Measurements from ENCODE around the gene KIR3DL1. TPM values are rescaled to one million over a fixed set of nuclear protein-coding genes. Genes with fewer than 3 reads are reported as not detected.
"Not testable (repeated sequence)": the region's sequence is repeated elsewhere in the genome, so short reads cannot be mapped to it uniquely, and the experiment has no call there.

KIR3DL1 gene
- total RNA-seq, 2 experiments from 2014 or later: not detected

- no peaks in the 10 kb centered on the region for H3K79me2 ChIP-seq (ENCODE audit: insufficient read depth, low read depth, low read length)
- H3K4me2 ChIP-seq (ENCODE audit: low read length): no peak overlapping the region
- H3K9me2 ChIP-seq (ENCODE audit: insufficient read depth, low read length): no peaks in the 10 kb centered on the region
- no peak overlapping the region for H2AFZ ChIP-seq (ENCODE audit: low read length)
- TF ChIP-seq CTCF (conservative IDR thresholded peaks at IDR 0.05; ENCODE audit: low read length) (no peak), EZH2phosphoT487 (IDR thresholded peaks at IDR 0.05; ENCODE audit: borderline replicate concordance, low read depth, low read length) (no peak)
- DNase-seq (ENCODE audit: low spot score): no peak
- H3K36me3 ChIP-seq (ENCODE audit: insufficient read depth, low read length): no peaks in the 10 kb centered on the region
- no peaks in the 10 kb centered on the region for H3K9me3 ChIP-seq (ENCODE audit: low read length)
- no peak overlapping the region for H3K4me3 ChIP-seq (ENCODE audit: low read depth, low read length, poor library complexity, severe bottlenecking)
- ChIA-PET CTCF (ENCODE audit: unreplicated experiment) (no interaction called here), POLR2A (no interaction called here)
- intact Hi-C loops (cut with micrococcal nuclease; ENCODE audit: unreplicated experiment): no loop called here
- no peak overlapping the region for H3K27ac ChIP-seq (ENCODE audit: low read depth, low read length, poor library complexity, severe bottlenecking)
- BruUV-seq (replicated peaks): no TSS peak
- H4K20me1 ChIP-seq (ENCODE audit: insufficient read depth, low read length): no peaks in the 10 kb centered on the region
- no peaks in the 10 kb centered on the region for H3K4me1 ChIP-seq (ENCODE audit: insufficient read depth, low read length, poor library complexity, severe bottlenecking)
These were observed 1.6 kb downstream of the KIR3DL1 start for GRCh38 chr19:54817670-54818536.

GRCh38 chr19:54824416-54824815 is 8.1 kb downstream of the KIR3DL1 start:
- H3K4me1 ChIP-seq (ENCODE audit: insufficient read depth, low read length, poor library complexity, severe bottlenecking); H3K27ac ChIP-seq (ENCODE audit: low read depth, low read length, poor library complexity, severe bottlenecking); H3K9me2 ChIP-seq (ENCODE audit: insufficient read depth, low read length); H2AFZ ChIP-seq (ENCODE audit: low read length); CTCF ChIA-PET (ENCODE audit: unreplicated experiment); intact Hi-C loops (cut with micrococcal nuclease; ENCODE audit: unreplicated experiment); H4K20me1 ChIP-seq (ENCODE audit: insufficient read depth, low read length); H3K79me2 ChIP-seq (ENCODE audit: insufficient read depth, low read depth, low read length); DNase-seq (ENCODE audit: low spot score); POLR2A ChIA-PET; H3K4me3 ChIP-seq (ENCODE audit: low read depth, low read length, poor library complexity, severe bottlenecking); BruUV-seq (replicated peaks); H3K9me3 ChIP-seq (ENCODE audit: low read length); H3K36me3 ChIP-seq (ENCODE audit: insufficient read depth, low read length); H3K4me2 ChIP-seq (ENCODE audit: low read length): not testable (repeated sequence)

- H2AFZ ChIP-seq (ENCODE audit: low read length): not testable (repeated sequence)
These were observed 9.1 kb downstream of the KIR3DL1 start for GRCh38 chr19:54825326-54825725.

GRCh38 chr19:54828064-54828463 is 11.8 kb downstream of the KIR3DL1 start:
- H4K20me1 ChIP-seq (ENCODE audit: insufficient read depth, low read length); H3K9me3 ChIP-seq (ENCODE audit: low read length); H3K4me1 ChIP-seq (ENCODE audit: insufficient read depth, low read length, poor library complexity, severe bottlenecking); H3K4me3 ChIP-seq (ENCODE audit: low read depth, low read length, poor library complexity, severe bottlenecking); H3K79me2 ChIP-seq (ENCODE audit: insufficient read depth, low read depth, low read length); H3K9me2 ChIP-seq (ENCODE audit: insufficient read depth, low read length); H3K36me3 ChIP-seq (ENCODE audit: insufficient read depth, low read length); BruUV-seq (replicated peaks); DNase-seq (ENCODE audit: low spot score); CTCF ChIA-PET (ENCODE audit: unreplicated experiment); H3K27ac ChIP-seq (ENCODE audit: low read depth, low read length, poor library complexity, severe bottlenecking); intact Hi-C loops (cut with micrococcal nuclease; ENCODE audit: unreplicated experiment); H2AFZ ChIP-seq (ENCODE audit: low read length); H3K4me2 ChIP-seq (ENCODE audit: low read length); POLR2A ChIA-PET: not testable (repeated sequence)

More at GRCh38 chr19:54825326-54825725, 9.1 kb downstream of the KIR3DL1 start:
- H3K4me2 ChIP-seq (ENCODE audit: low read length); H3K4me1 ChIP-seq (ENCODE audit: insufficient read depth, low read length, poor library complexity, severe bottlenecking); H4K20me1 ChIP-seq (ENCODE audit: insufficient read depth, low read length); BruUV-seq (replicated peaks); H3K4me3 ChIP-seq (ENCODE audit: low read depth, low read length, poor library complexity, severe bottlenecking); H3K36me3 ChIP-seq (ENCODE audit: insufficient read depth, low read length); H3K79me2 ChIP-seq (ENCODE audit: insufficient read depth, low read depth, low read length); H3K9me3 ChIP-seq (ENCODE audit: low read length); H3K27ac ChIP-seq (ENCODE audit: low read depth, low read length, poor library complexity, severe bottlenecking); POLR2A ChIA-PET; intact Hi-C loops (cut with micrococcal nuclease; ENCODE audit: unreplicated experiment); H3K9me2 ChIP-seq (ENCODE audit: insufficient read depth, low read length); DNase-seq (ENCODE audit: low spot score); CTCF ChIA-PET (ENCODE audit: unreplicated experiment): not testable (repeated sequence)

- CTCF ChIA-PET (ENCODE audit: unreplicated experiment); H3K9me2 ChIP-seq (ENCODE audit: insufficient read depth, low read length); H3K4me1 ChIP-seq (ENCODE audit: insufficient read depth, low read length, poor library complexity, severe bottlenecking); H3K79me2 ChIP-seq (ENCODE audit: insufficient read depth, low read depth, low read length); H3K36me3 ChIP-seq (ENCODE audit: insufficient read depth, low read length); intact Hi-C loops (cut with micrococcal nuclease; ENCODE audit: unreplicated experiment); DNase-seq (ENCODE audit: low spot score); H3K4me2 ChIP-seq (ENCODE audit: low read length); H3K27ac ChIP-seq (ENCODE audit: low read depth, low read length, poor library complexity, severe bottlenecking); H2AFZ ChIP-seq (ENCODE audit: low read length); H3K4me3 ChIP-seq (ENCODE audit: low read depth, low read length, poor library complexity, severe bottlenecking); BruUV-seq (replicated peaks); POLR2A ChIA-PET; H3K9me3 ChIP-seq (ENCODE audit: low read length); H4K20me1 ChIP-seq (ENCODE audit: insufficient read depth, low read length): not testable (repeated sequence)
These were observed 16.2 kb downstream of the KIR3DL1 start, which contains the start of gene KIR2DS4 for GRCh38 chr19:54832496-54832895. Gene KIR2DS4, plus strand, starts transcription at chr19:54832676.

- H3K4me3 ChIP-seq (ENCODE audit: low read depth, low read length, poor library complexity, severe bottlenecking); H3K36me3 ChIP-seq (ENCODE audit: insufficient read depth, low read length); DNase-seq (ENCODE audit: low spot score); H3K9me2 ChIP-seq (ENCODE audit: insufficient read depth, low read length); H3K79me2 ChIP-seq (ENCODE audit: insufficient read depth, low read depth, low read length); H3K4me2 ChIP-seq (ENCODE audit: low read length); H2AFZ ChIP-seq (ENCODE audit: low read length); POLR2A ChIA-PET; H3K27ac ChIP-seq (ENCODE audit: low read depth, low read length, poor library complexity, severe bottlenecking); H3K9me3 ChIP-seq (ENCODE audit: low read length); BruUV-seq (replicated peaks); H4K20me1 ChIP-seq (ENCODE audit: insufficient read depth, low read length); H3K4me1 ChIP-seq (ENCODE audit: insufficient read depth, low read length, poor library complexity, severe bottlenecking); CTCF ChIA-PET (ENCODE audit: unreplicated experiment); intact Hi-C loops (cut with micrococcal nuclease; ENCODE audit: unreplicated experiment): not testable (repeated sequence)
These were observed 18.9 kb downstream of the KIR3DL1 start for GRCh38 chr19:54835126-54835525.
